H1 (cell line): ENCODE data around the gene NOP16. TPM values are rescaled to one million over a fixed set of nuclear protein-coding genes. Genes with fewer than 3 reads are reported as not detected.

Experiments used
- KDM5A ChIP-seq: fragments of 200-600 bp; IDR thresholded peaks from 2 replicates; pipeline ENCODE4 v1.7.1; 2012; ENCODE audit warnings: mild to moderate bottlenecking, low read length, inconsistent platforms, mixed read lengths
- TEAD4 ChIP-seq: IDR thresholded peaks from 2 replicates; pipeline ENCODE4 v1.6.1; 2012; ENCODE audit warnings: low read depth, low read length, inconsistent platforms, mixed read lengths
- polyA plus RNA-seq, 7 experiments: library from polyadenylated mRNA; depleted of rRNA in 3 of 7; stranded (reverse) in 5 of 7; unstranded in 2 of 7; fragments of >200 nt in 5 of 7; fragments of 200-250 nt in 2 of 7; gene quantifications; 1 replicate in 5 of 7; 2 replicates in 1 of 7; 4 replicates in 1 of 7; pipeline versions ENCODE4 v1.2.1 to v1.2.3, GENCODE V29; 2011 to 2013; ENCODE audit warnings: missing spikeins in 2 of 7, mixed read lengths in 2 of 7
- total RNA-seq: library from RNA; stranded (reverse); fragmentation: NEBNext Ultra II Directional; extraction: Animal tissue kit (Norgen Biotek cat#: 25700); gene quantifications from 2 replicates; pipeline ENCODE4 v1.2.1, GENCODE V29; 2021

NOP16 gene
- total and polyA plus RNA-seq, 2 of the 8 experiments (the other 6 are each of a cell fraction or from before 2014, with no cell fraction given) = 46.9 to 65.2 TPM

DNA sequence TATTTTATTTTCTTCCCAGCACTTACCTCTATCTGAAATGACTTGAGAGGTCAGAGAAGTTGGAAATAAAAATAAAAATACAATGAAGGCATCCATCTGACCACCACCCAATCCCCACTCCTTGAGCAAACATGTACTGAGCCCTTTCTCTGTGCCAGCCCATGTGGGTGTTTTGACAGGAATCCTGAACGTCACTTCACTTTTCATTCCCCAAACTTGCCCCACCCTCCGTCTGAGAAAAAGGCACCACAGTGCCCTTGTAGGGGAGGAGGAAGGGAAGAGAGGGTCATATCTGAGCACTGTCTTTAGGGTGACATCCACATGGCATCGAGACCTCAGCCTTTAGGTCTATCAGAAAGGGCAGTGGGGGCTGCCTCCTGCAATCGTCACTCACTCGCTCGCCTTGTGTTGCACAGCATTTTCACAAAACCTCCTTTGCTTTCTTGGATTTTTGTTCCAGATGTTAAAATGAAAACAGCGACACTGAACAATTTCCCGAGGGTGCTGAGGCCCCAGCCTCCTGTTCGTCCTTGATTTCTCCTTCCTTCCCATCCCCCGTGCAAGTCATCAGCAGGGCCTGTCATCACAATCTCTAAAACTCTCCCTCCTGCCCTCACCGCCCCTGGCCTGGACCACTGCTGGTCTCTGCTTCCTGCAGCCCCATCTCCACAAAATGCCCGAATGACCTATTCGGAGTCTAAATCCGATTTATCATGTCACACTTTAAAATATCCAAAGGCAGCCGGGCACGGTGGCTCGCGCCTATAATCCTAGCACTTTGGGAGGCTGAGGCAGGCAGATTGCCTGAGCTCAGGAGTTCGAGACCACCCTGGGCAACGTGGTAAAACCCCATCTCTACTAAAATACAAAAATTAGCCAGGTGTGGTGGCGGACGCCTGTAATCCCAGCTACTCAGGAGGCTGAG is 13.1 kb upstream of the NOP16 start (continued):
- TF ChIP-seq TEAD4 = no peak
- no peak for TF ChIP-seq KDM5A
